Lower lobe of right lung (tissue), 2 donors: ENCODE measurements around the gene NELFCD. TPM values are rescaled to one million over a fixed set of nuclear protein-coding genes. Genes with fewer than 3 reads are reported as not detected.

Source experiments
- ATAC-seq, 2 donors: fragments of 200-7000 bp; cut with Tn5 transposase; one replicate each; pipeline ENCODE4 v1.9.1; 2020 to 2022; ENCODE audit warnings: mild to moderate bottlenecking in 2 of 2, moderate library complexity in 2 of 2
- DNase-seq: peaks from one replicate; pipeline ENCODE4 v3.0.0-alpha.2; 2020
- H3K27ac ChIP-seq: fragments of 200-600 bp; one replicate; pipeline ENCODE4 v1.8.0; 2022
- H3K27me3 ChIP-seq: fragments of 200-600 bp; one replicate; pipeline ENCODE4 v1.8.0; 2022; ENCODE audit warnings: low read depth
- H3K36me3 ChIP-seq: fragments of 200-600 bp; one replicate; pipeline ENCODE4 v1.8.0; 2022; ENCODE audit warnings: mild to moderate bottlenecking
- H3K4me1 ChIP-seq: fragments of 200-600 bp; one replicate; pipeline ENCODE4 v1.8.0; 2022
- H3K4me3 ChIP-seq: fragments of 200-600 bp; one replicate; pipeline ENCODE4 v1.8.0; 2022; ENCODE audit warnings: mild to moderate bottlenecking
- H3K9me3 ChIP-seq: fragments of 200-600 bp; one replicate; pipeline ENCODE4 v1.8.0; 2022
- CTCF ChIP-seq: fragments of 200-600 bp; IDR thresholded peaks from one replicate; pipeline ENCODE4 v1.8.0; 2022; ENCODE audit warnings: antibody characterized with exemption, mild to moderate bottlenecking
- intact Hi-C: fragments of 100-400 bp; cut with DNase I; formaldehyde crosslinking; loops from one replicate; pipeline ENCODE4 v1.11.0; 2022
- total RNA-seq: library from RNA; stranded (reverse); fragmentation: NEBNext Ultra II Directional; extraction: Animal tissue kit (Norgen Biotek cat#: 25700); gene quantifications from one replicate; pipeline ENCODE4 v1.2.1, GENCODE V29; 2021
- donor health status: DM: no; HTN: yes; CAD: no; lungs with severe emphysema.

The NELFCD gene
- total RNA-seq, 1 donor from 2014 or later: 54.1 TPM

DNA sequence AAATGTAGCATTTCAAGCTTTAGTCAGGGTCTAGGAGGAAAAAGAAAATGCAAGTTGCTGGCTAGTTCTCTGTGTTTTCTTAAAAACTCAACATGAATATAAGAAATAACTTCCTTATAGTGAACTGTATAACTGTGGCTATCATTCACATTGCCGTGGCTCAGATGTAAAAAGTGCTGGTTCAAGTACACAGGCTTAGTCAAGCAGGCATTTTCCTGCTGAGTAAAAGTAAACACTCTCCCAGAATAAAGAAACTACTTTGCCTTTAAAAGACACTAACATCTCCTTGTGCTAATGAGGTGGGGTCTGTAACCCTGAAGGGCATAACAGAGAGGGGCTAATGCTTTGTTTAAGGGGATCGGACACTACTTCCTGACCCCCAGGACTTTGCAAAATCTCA, 47.8 kb downstream of the NELFCD start:
- H3K9me3 ChIP-seq: no peaks in the 10 kb centered on the region
- H3K36me3 ChIP-seq: peaks cover 67% of the 10 kb centered on the region
- no peak overlapping the region for H3K27ac ChIP-seq
- H3K27me3 ChIP-seq: no peaks in the 10 kb centered on the region
- intact Hi-C loops: no loop called here
- no peak for TF ChIP-seq CTCF
- DNase-seq (no peak), ATAC-seq (no peak)
- peaks cover 52% of the 10 kb centered on the region for H3K4me1 ChIP-seq
- H3K4me3 ChIP-seq: peak overlapping the region; percentile 7

DNA sequence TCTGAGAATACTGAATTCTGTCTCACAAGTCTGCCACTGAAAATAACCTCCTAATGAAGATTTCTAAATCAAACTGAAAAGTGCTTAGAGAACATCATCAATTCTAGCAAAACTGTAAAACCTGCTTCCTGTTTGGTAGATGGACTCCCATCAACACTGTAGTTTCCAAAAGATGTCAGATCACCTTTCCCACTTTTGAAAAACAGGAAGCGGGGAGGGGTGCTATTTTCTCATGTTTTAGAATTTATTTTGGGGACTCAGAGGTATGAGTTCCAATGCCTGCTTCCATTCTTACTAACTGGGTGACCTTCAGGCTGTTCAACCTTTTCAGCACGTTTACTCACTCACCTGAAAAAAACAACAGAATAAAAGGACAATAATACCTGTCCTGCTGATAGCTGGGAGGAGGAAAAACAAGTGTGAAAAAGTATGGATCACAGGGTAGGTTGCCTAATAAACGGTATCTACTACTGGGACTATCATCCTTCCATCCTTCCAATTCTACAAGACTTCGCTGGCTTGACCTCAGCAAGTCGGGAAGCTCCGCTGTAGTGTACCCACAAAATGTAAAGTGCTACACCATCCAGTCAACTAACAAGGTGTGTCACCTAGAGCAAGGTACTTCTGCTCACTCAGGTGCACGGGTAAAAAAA, 50.0 kb downstream of the NELFCD start:
- no peak for ATAC-seq
- TF ChIP-seq CTCF: no peak
- Histone ChIP-seq H3K4me3 (peak overlapping the region; percentile 86), H3K9me3 (no peaks in the 10 kb centered on the region), H3K36me3 (peaks cover 63% of the 10 kb centered on the region), H3K27ac (peak overlapping the region; percentile 92), H3K4me1 (peaks cover 52% of the 10 kb centered on the region), H3K27me3 (no peaks in the 10 kb centered on the region)
- intact Hi-C loops: no loop called here
- DNase-seq: no peak

DNA sequence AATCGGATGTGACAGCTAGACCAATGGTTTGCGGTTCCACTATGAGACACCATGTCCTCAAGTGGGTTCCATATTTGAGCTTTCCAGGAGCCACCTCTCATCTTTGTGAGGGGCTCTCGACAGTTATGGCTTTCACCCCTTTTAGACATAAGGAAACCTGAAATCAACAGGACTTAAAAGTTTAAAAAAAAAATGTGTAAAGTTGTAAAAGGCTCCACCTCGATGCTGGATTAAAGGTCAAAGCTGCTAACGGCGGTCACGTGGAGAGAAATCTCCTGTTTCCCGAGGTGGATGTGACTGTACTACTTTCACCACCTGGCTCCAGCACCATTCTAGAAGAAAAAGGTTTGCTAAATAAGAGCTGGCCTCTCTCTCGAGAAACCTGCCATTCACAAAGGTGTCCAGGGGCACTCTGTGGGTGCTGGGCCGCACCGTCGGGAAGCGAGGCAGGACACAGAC, 50.5 kb downstream of the NELFCD start:
- Histone ChIP-seq H3K36me3 (peaks cover 63% of the 10 kb centered on the region), H3K4me1 (peaks cover 52% of the 10 kb centered on the region), H3K27ac (peak overlapping the region; percentile 92)

DNA sequence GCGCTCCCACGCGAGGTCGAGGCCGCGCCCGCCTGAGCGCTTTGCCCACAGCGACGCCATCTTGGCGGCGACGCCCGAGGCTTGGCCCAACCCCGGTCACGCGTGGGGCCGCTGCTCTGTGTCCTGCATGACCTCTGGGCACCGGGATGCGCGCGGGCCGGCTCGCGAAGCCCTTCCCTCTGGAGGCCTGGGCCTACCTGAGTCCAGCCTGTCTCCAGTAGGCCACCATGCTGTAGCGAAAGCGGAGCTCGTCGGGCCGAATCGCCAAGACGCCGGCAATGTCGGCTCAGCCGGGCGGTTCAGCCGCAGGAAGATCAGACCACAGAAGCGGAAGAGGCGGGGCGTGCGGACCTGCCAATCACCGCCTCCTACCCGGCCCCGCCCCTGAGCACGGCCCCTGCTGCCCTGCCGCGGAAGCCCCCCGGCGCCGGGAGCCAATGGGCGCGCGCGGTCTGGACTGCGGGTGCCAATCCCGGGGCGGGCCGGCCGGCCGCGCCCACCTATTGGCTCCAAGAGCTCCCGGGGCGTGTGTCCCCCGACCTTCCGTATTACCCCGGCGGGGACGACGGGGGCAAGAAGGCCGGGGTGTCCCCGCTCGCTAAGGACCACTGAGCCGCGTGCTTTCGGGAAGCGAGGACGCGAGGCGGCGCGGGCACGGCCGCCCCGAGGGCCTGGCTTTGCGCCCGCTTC, 51.1 kb downstream of the NELFCD start, which contains the start of gene ATP5F1E:
TSS of gene ATP5F1E (minus strand) at position 313 of the 690 bp plus-strand sequence. CDS start at position 229, 84 bp downstream.
- no peaks in the 10 kb centered on the region for H3K9me3 ChIP-seq

More for the DNA sequence above, 50.5 kb downstream of the NELFCD start:
- Histone ChIP-seq H3K4me3 (peak overlapping the region; percentile 86), H3K9me3 (no peaks in the 10 kb centered on the region), H3K27me3 (no peaks in the 10 kb centered on the region)
- TF ChIP-seq CTCF: no peak
- intact Hi-C loops: no loop called here
- peak in 1 of 2 donors; percentile 20 for ATAC-seq
- DNase-seq: no peak

DNA sequence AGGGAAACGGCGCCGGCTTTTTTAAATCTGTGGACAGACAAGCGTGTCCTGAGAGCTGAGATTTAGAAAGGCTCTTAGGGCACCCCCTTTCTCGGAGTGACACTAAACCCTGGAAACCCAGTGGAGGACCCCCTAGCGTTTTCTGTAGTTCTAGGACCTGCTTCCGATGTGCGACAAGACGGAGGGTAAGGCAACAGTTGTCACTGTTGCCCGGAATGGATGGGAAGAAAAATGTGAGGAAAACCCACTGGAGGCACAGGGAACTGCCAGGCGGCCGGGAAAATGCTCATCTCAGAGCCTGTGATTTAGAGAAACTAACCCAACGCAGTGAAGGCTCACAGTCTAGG, 51.6 kb downstream of the NELFCD start:
- intact Hi-C loops: no loop called here
- Histone ChIP-seq H3K27me3 (no peaks in the 10 kb centered on the region), H3K4me3 (peak overlapping the region; percentile 86), H3K27ac (peak overlapping the region; percentile 92), H3K36me3 (peaks cover 63% of the 10 kb centered on the region), H3K9me3 (no peaks in the 10 kb centered on the region), H3K4me1 (peaks cover 45% of the 10 kb centered on the region)
- ATAC-seq (peak in 1 of 2 donors; percentile 8), DNase-seq (no peak)
- peak; percentile 22 for TF ChIP-seq CTCF

More for the DNA sequence above, 51.1 kb downstream of the NELFCD start, which contains the start of gene ATP5F1E:
- no peak for TF ChIP-seq CTCF
- peaks cover 47% of the 10 kb centered on the region for H3K4me1 ChIP-seq
- peak; percentile 98 for DNase-seq
- H3K27ac ChIP-seq: peak within 1 kb of the TSS; percentile 92
- peaks cover 63% of the 10 kb centered on the region for H3K36me3 ChIP-seq
- ATAC-seq: peak; percentile 100
- H3K27me3 ChIP-seq: no peaks in the 10 kb centered on the region
- peak within 1 kb of the TSS; percentile 86 for H3K4me3 ChIP-seq
- intact Hi-C loops: no loop called here
